HEK293 (cell line): Measurements from ENCODE around the gene ANO3.

Experiments
- CTCF ChIA-PET: fragments of 350-600 bp; formaldehyde crosslinking; extraction: SDS; loops from one replicate; lab custom pipeline; 2021; ENCODE audit warnings: antibody characterized with exemption; lab: Yijun Ruan, JAX
- POLR2A ChIA-PET: fragments of 300-600 bp; formaldehyde crosslinking; extraction: SDS; loops from one replicate; lab custom pipeline; 2020; ENCODE audit warnings: antibody characterized with exemption, inconsistent platforms; lab: Yijun Ruan, JAX
- H3K27ac ChIP-seq: fragments of 200-500 bp; sonication (Bioruptor generic); 2 replicates; pipeline ENCODE4 v1.5.1; 2014; ENCODE audit warnings: low read depth, low read length, control low read depth, inconsistent platforms; ENCODE audit errors: extremely low read depth
- H3K36me3 ChIP-seq, 2 experiments: fragments of 200-500 bp in 1 of 2; sonication (Bioruptor generic) in 1 of 2; 1 replicate in 1 of 2; 2 replicates in 1 of 2; pipeline ENCODE4 v1.5.1; 2014 to 2017; ENCODE audit warnings: inconsistent platforms in 2 of 2, low read length in 2 of 2; ENCODE audit not compliant: control insufficient read depth in 2 of 2, insufficient read depth in 1 of 2
- H3K4me1 ChIP-seq: fragments of 200-500 bp; sonication (Bioruptor generic); 2 replicates; pipeline ENCODE4 v1.5.1; 2014; ENCODE audit warnings: mild to moderate bottlenecking, low read length, inconsistent platforms; ENCODE audit not compliant: control insufficient read depth, insufficient read depth
- H3K4me3 ChIP-seq: 2 replicates; pipeline ENCODE4 v1.5.1; 2011; ENCODE audit warnings: low read depth, mild to moderate bottlenecking, control low read depth, low read length, moderate library complexity
- H3K9me3 ChIP-seq: fragments of 200-500 bp; sonication (Bioruptor generic); 2 replicates; pipeline ENCODE4 v1.5.1; 2014; ENCODE audit warnings: low read depth, low read length, inconsistent platforms; ENCODE audit not compliant: control insufficient read depth, insufficient read depth
- KLF16 ChIP-seq: fragments of 450-650 bp; formaldehyde crosslinking; IDR thresholded peaks from 2 replicates; pipeline ENCODE4 v1.5.1; 2017; ENCODE audit warnings: missing biosample characterization, missing genetic modification characterization
- OSR2 ChIP-seq: fragments of 450-650 bp; formaldehyde crosslinking; IDR thresholded peaks from 2 replicates; pipeline ENCODE4 v1.5.1; 2016; ENCODE audit warnings: missing biosample characterization, missing genetic modification characterization
- OVOL3 ChIP-seq: fragments of 450-650 bp; formaldehyde crosslinking; IDR thresholded peaks from 2 replicates; pipeline ENCODE4 v1.5.1; 2016; ENCODE audit warnings: missing biosample characterization, missing genetic modification characterization
- REPIN1 ChIP-seq: fragments of 450-650 bp; formaldehyde crosslinking; IDR thresholded peaks from 2 replicates; pipeline ENCODE4 v1.5.1; 2017; ENCODE audit warnings: missing biosample characterization, missing genetic modification characterization, low read depth
- ZBTB21 ChIP-seq: fragments of 450-650 bp; formaldehyde crosslinking; IDR thresholded peaks from 2 replicates; pipeline ENCODE4 v1.5.1; 2017; ENCODE audit warnings: missing biosample characterization, missing genetic modification characterization
- ZBTB48 ChIP-seq: fragments of 450-650 bp; formaldehyde crosslinking; IDR thresholded peaks from 2 replicates; pipeline ENCODE4 v1.5.1; 2016; ENCODE audit warnings: missing biosample characterization, missing genetic modification characterization
- ZBTB8A ChIP-seq: fragments of 450-650 bp; formaldehyde crosslinking; IDR thresholded peaks from 2 replicates; pipeline ENCODE4 v1.5.1; 2016; ENCODE audit warnings: missing biosample characterization, missing genetic modification characterization
- ZNF140 ChIP-seq: fragments of 450-650 bp; formaldehyde crosslinking; IDR thresholded peaks from 2 replicates; pipeline ENCODE4 v1.5.1; 2016; ENCODE audit warnings: missing biosample characterization, missing genetic modification characterization
- ZNF146 ChIP-seq: fragments of 450-650 bp; formaldehyde crosslinking; IDR thresholded peaks from 2 replicates; pipeline ENCODE4 v1.5.1; 2016; ENCODE audit warnings: missing biosample characterization, missing genetic modification characterization
- ZNF155 ChIP-seq: fragments of 450-650 bp; formaldehyde crosslinking; IDR thresholded peaks from 2 replicates; pipeline ENCODE4 v1.5.1; 2016; ENCODE audit warnings: missing biosample characterization, missing genetic modification characterization
- ZNF223 ChIP-seq: fragments of 450-650 bp; formaldehyde crosslinking; IDR thresholded peaks from 2 replicates; pipeline ENCODE4 v1.5.1; 2016; ENCODE audit warnings: missing biosample characterization, missing genetic modification characterization
- ZNF302 ChIP-seq: fragments of 450-650 bp; formaldehyde crosslinking; IDR thresholded peaks from 2 replicates; pipeline ENCODE4 v1.5.1; 2016; ENCODE audit warnings: missing biosample characterization, missing genetic modification characterization, low read depth
- ZNF341 ChIP-seq: fragments of 450-650 bp; formaldehyde crosslinking; IDR thresholded peaks from 2 replicates; pipeline ENCODE4; 2016; ENCODE audit warnings: low read depth, missing biosample characterization, missing genetic modification characterization
- ZNF433 ChIP-seq: fragments of 450-650 bp; formaldehyde crosslinking; IDR thresholded peaks from 2 replicates; pipeline ENCODE4 v1.5.1; 2016; ENCODE audit warnings: missing biosample characterization, missing genetic modification characterization, low read depth
- ZNF510 ChIP-seq: fragments of 450-650 bp; formaldehyde crosslinking; IDR thresholded peaks from 2 replicates; pipeline ENCODE4 v1.5.1; 2018; ENCODE audit warnings: mild to moderate bottlenecking, missing genetic modification characterization, missing biosample characterization; ENCODE audit not compliant: insufficient replicate concordance
- ZNF785 ChIP-seq: fragments of 450-650 bp; formaldehyde crosslinking; IDR thresholded peaks from 2 replicates; pipeline ENCODE4 v1.5.1; 2016; ENCODE audit warnings: missing biosample characterization, missing genetic modification characterization
- ZSCAN16 ChIP-seq: fragments of 450-650 bp; formaldehyde crosslinking; IDR thresholded peaks from 2 replicates; pipeline ENCODE4 v1.5.1; 2016; ENCODE audit warnings: missing biosample characterization, missing genetic modification characterization
- TF ChIP-seq, protein P1 (sequence below): fragments of 450-650 bp; formaldehyde crosslinking; IDR thresholded peaks from 2 replicates; pipeline ENCODE4 v1.5.1; 2016; ENCODE audit warnings: missing biosample characterization, missing genetic modification characterization
- TF ChIP-seq, protein P2 (sequence below): fragments of 450-650 bp; formaldehyde crosslinking; IDR thresholded peaks from 2 replicates; pipeline ENCODE4 v1.5.1; 2017; ENCODE audit warnings: missing biosample characterization, missing genetic modification characterization
- TF ChIP-seq, protein P3 (sequence below): fragments of 450-650 bp; formaldehyde crosslinking; IDR thresholded peaks from 2 replicates; pipeline ENCODE4 v1.5.1; 2016; ENCODE audit warnings: missing biosample characterization, missing genetic modification characterization
- TF ChIP-seq, protein P4 (sequence below): fragments of 450-650 bp; formaldehyde crosslinking; IDR thresholded peaks from 2 replicates; pipeline ENCODE4 v1.5.1; 2016; ENCODE audit warnings: missing biosample characterization, missing genetic modification characterization
- TF ChIP-seq, protein P5 (sequence below): sonication (generic); formaldehyde crosslinking; IDR thresholded peaks from 2 replicates; pipeline ENCODE4 v1.8.1; 2022; ENCODE audit warnings: mild to moderate bottlenecking, moderate library complexity, missing genetic modification reagents

The ANO3 gene

DNA sequence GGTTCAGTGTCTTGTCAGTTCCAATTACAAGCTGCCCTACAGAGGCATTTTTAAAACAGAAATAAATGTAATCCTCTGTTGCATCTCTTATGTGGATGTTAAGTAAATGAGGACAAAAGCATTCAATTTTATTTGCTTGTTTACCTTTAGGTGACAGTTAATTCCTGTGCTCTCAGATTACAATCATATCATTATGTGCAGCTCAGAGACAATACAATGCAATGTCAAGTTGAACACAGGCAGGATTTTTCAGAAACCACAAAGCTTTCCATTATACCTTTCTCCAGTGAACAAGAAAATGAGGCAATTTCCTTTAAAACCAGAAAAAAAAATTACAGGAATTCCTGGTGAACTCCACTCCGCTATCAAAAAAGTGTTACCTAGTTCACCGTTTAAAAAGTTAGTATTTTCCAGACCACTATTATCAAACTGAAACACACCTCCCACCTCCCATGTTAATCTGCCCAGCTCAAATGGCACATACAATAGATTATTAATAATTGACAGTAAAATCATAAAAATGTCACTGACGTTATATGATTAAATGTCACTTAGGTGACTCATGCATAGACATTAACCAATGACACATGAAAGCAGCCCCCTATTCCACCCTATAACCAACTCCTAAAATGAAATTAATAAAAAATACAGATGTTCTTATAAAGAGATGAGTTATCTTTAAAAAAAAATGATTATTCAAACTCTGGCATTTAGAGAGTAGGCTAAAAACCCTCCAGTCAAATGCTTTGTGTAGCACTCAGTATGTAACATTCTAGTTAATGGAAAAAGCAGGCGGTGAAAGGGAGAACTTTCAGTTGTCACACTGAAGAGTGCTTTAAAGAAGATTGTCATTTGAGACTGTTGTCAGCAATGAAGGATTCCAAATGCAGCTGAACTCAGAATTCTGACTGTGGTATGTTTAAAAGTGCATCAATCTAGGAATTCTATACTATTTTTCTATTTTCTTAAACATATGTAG lies 141.6 kb downstream of the ANO3 start (continued):
- no peak for TF ChIP-seq OSR2 (tag by site-specific recombination)
- no peak for TF ChIP-seq ZBTB21 (tag by site-specific recombination)
- TF ChIP-seq, protein P1, sequence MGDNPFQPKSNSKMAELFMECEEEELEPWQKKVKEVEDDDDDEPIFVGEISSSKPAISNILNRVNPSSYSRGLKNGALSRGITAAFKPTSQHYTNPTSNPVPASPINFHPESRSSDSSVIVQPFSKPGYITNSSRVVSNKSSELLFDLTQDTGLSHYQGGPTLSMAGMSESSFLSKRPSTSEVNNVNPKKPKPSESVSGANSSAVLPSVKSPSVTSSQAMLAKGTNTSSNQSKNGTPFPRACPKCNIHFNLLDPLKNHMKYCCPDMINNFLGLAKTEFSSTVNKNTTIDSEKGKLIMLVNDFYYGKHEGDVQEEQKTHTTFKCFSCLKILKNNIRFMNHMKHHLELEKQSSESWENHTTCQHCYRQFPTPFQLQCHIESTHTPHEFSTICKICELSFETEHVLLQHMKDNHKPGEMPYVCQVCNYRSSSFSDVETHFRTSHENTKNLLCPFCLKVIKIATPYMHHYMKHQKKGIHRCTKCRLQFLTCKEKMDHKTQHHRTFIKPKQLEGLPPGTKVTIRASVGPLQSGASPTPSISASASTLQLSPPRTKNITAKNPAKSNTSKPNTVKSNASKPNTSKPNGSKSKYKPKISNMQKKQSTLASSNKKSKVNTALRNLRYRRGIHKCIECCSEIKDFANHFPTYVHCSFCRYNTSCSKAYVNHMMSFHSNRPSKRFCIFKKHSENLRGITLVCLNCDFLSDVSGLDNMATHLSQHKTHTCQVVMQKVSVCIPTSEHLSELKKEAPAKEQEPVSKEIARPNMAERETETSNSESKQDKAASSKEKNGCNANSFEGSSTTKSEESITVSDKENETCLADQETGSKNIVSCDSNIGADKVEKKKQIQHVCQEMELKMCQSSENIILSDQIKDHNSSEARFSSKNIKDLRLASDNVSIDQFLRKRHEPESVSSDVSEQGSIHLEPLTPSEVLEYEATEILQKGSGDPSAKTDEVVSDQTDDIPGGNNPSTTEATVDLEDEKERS (tag by site-specific recombination), result no peak
- no peak for TF ChIP-seq ZBTB48 (tag by site-specific recombination)
- no peak for TF ChIP-seq ZNF302
- no peak for TF ChIP-seq ZNF223
- TF ChIP-seq, protein P2, sequence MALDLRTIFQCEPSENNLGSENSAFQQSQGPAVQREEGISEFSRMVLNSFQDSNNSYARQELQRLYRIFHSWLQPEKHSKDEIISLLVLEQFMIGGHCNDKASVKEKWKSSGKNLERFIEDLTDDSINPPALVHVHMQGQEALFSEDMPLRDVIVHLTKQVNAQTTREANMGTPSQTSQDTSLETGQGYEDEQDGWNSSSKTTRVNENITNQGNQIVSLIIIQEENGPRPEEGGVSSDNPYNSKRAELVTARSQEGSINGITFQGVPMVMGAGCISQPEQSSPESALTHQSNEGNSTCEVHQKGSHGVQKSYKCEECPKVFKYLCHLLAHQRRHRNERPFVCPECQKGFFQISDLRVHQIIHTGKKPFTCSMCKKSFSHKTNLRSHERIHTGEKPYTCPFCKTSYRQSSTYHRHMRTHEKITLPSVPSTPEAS, result no peak

DNA sequence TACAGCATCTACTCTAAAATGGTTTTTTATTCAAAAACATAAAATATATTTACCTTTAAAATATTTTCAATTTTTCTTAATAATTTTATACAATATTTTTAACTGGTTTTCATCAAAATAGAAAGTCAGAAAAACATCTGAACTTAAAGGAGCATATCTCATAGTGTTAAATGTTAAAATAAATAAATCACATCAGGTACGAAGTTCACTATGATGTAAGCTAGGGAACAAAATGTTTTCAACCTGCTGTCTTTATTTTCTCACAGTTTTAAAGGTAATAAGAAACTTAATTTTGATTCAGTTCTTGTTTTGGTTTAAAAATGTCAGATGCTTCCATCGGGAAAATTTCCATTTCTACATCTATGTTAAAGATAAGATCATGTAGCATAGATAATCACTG lies 142.5 kb downstream of the ANO3 start:
- no peak for TF ChIP-seq ZBTB8A (tag by site-specific recombination)
- TF ChIP-seq ZNF785 (tag by site-specific recombination), result no peak
- TF ChIP-seq ZSCAN16 (tag by site-specific recombination), result no peak
- no peak for TF ChIP-seq ZNF433 (tag by site-specific recombination)
- Histone ChIP-seq H3K4me1 (peaks cover 3% of the 10 kb centered on the region; the same call in 1 of the 2 replicates), H3K27ac (no peak overlapping the region), H3K9me3 (no peaks in the 10 kb centered on the region), H3K36me3 (no peaks in the 10 kb centered on the region), H3K4me3 (no peak overlapping the region)
- POLR2A ChIA-PET, result no interaction called here
- CTCF ChIA-PET, result no interaction called here

DNA sequence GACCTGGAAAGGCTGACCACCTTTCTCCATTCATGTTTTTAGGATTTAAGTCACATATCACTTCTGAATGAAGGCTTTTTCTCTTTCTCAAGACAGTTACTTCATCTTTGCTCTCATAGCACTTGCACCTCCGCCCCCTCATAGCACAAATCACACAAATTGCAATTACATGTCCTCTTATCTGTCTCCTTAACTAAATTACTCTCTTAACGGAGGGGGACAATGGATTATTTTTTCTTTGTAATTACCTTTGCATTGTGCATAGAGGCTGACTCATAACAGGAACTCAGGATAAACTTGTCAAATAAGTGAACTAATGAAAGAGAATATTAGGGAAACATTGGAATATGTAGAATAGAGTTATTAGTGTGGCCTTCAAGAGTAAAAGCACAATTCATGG lies 145.5 kb downstream of the ANO3 start:
- ChIA-PET POLR2A (no interaction called here), CTCF (no interaction called here)
- Histone ChIP-seq H3K4me1 (peaks cover 3% of the 10 kb centered on the region; the same call in 1 of the 2 replicates), H3K36me3 (no peaks in the 10 kb centered on the region), H3K9me3 (no peaks in the 10 kb centered on the region), H3K27ac (no peak overlapping the region), H3K4me3 (no peak overlapping the region)
- TF ChIP-seq KLF16 (tag by site-specific recombination), result no peak
- TF ChIP-seq, protein P3, sequence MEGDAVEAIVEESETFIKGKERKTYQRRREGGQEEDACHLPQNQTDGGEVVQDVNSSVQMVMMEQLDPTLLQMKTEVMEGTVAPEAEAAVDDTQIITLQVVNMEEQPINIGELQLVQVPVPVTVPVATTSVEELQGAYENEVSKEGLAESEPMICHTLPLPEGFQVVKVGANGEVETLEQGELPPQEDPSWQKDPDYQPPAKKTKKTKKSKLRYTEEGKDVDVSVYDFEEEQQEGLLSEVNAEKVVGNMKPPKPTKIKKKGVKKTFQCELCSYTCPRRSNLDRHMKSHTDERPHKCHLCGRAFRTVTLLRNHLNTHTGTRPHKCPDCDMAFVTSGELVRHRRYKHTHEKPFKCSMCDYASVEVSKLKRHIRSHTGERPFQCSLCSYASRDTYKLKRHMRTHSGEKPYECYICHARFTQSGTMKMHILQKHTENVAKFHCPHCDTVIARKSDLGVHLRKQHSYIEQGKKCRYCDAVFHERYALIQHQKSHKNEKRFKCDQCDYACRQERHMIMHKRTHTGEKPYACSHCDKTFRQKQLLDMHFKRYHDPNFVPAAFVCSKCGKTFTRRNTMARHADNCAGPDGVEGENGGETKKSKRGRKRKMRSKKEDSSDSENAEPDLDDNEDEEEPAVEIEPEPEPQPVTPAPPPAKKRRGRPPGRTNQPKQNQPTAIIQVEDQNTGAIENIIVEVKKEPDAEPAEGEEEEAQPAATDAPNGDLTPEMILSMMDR, result no peak

DNA sequence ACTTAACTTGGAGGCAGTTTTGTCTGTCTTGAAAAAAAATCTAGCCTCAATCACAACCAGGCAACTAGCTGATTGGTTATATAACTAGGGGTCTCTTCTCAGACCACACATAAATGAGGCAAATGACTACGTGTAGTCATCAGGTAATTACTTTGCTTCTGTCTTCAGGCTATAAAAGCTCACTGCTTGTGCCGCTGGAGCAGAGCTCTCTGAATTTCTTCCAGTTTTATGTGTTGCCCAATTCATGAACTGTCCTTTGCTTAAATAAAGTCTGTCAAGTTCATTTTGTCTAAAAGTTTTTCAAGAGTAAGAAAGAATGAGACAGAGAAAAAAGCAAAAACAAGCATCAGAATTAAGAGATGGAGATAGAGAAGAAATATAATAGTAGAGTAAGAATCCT lies 146.8 kb downstream of the ANO3 start:
- POLR2A ChIA-PET, result no interaction called here

More for the DNA sequence above, 146.8 kb downstream of the ANO3 start:
- Histone ChIP-seq H3K4me3 (no peak overlapping the region), H3K36me3 (no peaks in the 10 kb centered on the region), H3K27ac (no peak overlapping the region), H3K4me1 (no peaks in the 10 kb centered on the region), H3K9me3 (no peaks in the 10 kb centered on the region)
- CTCF ChIA-PET, result interaction anchor here (0.7 kb wide), 1 partner anchor 147 kb away, joined by 3 read pairs; the partner anchor contains the start of gene ANO3
- TF ChIP-seq, protein P4, sequence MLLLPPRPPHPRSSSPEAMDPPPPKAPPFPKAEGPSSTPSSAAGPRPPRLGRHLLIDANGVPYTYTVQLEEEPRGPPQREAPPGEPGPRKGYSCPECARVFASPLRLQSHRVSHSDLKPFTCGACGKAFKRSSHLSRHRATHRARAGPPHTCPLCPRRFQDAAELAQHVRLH (tag by site-specific recombination), result no peak
- TF ChIP-seq ZNF155 (tag by site-specific recombination) (no peak), ZNF341 (tag by site-specific recombination) (no peak), OVOL3 (tag by site-specific recombination) (no peak), ZNF510 (no peak), ZNF140 (no peak), ZNF146 (tag by site-specific recombination) (no peak), REPIN1 (tag by site-specific recombination) (no peak)
- TF ChIP-seq, protein P5, sequence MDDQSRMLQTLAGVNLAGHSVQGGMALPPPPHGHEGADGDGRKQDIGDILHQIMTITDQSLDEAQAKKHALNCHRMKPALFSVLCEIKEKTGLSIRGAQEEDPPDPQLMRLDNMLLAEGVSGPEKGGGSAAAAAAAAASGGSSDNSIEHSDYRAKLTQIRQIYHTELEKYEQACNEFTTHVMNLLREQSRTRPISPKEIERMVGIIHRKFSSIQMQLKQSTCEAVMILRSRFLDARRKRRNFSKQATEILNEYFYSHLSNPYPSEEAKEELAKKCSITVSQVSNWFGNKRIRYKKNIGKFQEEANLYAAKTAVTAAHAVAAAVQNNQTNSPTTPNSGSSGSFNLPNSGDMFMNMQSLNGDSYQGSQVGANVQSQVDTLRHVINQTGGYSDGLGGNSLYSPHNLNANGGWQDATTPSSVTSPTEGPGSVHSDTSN (CRISPR knock-in tag), result no peak
- TF ChIP-seq, all 188 proteins: peak for 0
